Endothelial cell of umbilical vein (primary cell): ENCODE data around the gene LTBP2. TPM values are rescaled to one million over a fixed set of nuclear protein-coding genes. Genes with fewer than 3 reads are reported as not detected.

Source experiments
- BruUV-seq: library from RNA; stranded (reverse); fragments of 400-500 nt; replicated peaks from 2 replicates; lab custom pipeline; 2021; lab: Mats Ljungman, UMichigan
- CTCF ChIA-PET: fragments of 300-600, 350-600 bp; sonication (Branson Sonifier 250); formaldehyde crosslinking; loops from one replicate; lab custom pipeline; 2021; ENCODE audit warnings: antibody characterized with exemption, inconsistent platforms; lab: Charles Lee
- POLR2A ChIA-PET: fragments of 300-600, 350-600 bp; sonication (Branson Sonifier 250); formaldehyde crosslinking; loops from one replicate; lab custom pipeline; 2021; ENCODE audit warnings: antibody characterized with exemption, inconsistent platforms; lab: Charles Lee
- DNase-seq: peaks from one replicate; pipeline ENCODE4 v3.0.0-alpha.2; 2011; ENCODE audit warnings: low read depth, low spot score
- FAIRE-seq: peaks from 2 replicates; lab custom pipeline; 2011; peaks lifted over from hg19 to GRCh38; lab: Jason Lieb, UNC
- H2AFZ ChIP-seq: 2 replicates; pipeline ENCODE4 v1.6.0; 2012; ENCODE audit warnings: low read depth, low read length, control low read depth, inconsistent platforms
- H3K27ac ChIP-seq: 2 replicates; pipeline ENCODE4 v1.5.1; 2011; ENCODE audit warnings: low read depth, mild to moderate bottlenecking, control low read depth, low read length, moderate library complexity; ENCODE audit not compliant: insufficient read depth
- H3K27me3 ChIP-seq, 2 experiments: 2 replicates each; pipeline versions ENCODE4 v1.6.0 to v1.6.1; 2011; ENCODE audit warnings: low read length in 2 of 2, mixed read lengths in 1 of 2; ENCODE audit not compliant: control insufficient read depth in 2 of 2, insufficient read depth in 2 of 2
- H3K36me3 ChIP-seq, 2 experiments: 2 replicates in 1 of 2; 3 replicates in 1 of 2; pipeline ENCODE4 v1.5.1; 2011; ENCODE audit warnings: low read length in 2 of 2, mild to moderate bottlenecking in 1 of 2, moderate library complexity in 1 of 2; ENCODE audit not compliant: control insufficient read depth in 2 of 2, insufficient read depth in 2 of 2; ENCODE audit errors: extremely low read depth in 1 of 2
- H3K4me1 ChIP-seq: 3 replicates; pipeline ENCODE4 v1.5.1; 2011; ENCODE audit warnings: mild to moderate bottlenecking, low read length; ENCODE audit not compliant: control insufficient read depth, insufficient read depth; ENCODE audit errors: extremely low read depth
- H3K4me2 ChIP-seq: 2 replicates; pipeline ENCODE4 v1.6.1; 2011; ENCODE audit warnings: low read length, control low read depth, mixed read lengths; ENCODE audit not compliant: insufficient read depth
- H3K4me3 ChIP-seq, 3 experiments: fragments of 200-600 bp in 1 of 3; sonication (generic), shearing (Covaris generic) in 1 of 3; replicated peaks in 1 of 3; 2 replicates each; pipeline ENCODE4 v1.5.1; 2011 to 2016; ENCODE audit warnings: control low read depth in 3 of 3, low read length in 3 of 3, mild to moderate bottlenecking in 2 of 3, inconsistent platforms in 1 of 3, low read depth in 1 of 3, moderate library complexity in 1 of 3; ENCODE audit not compliant: insufficient read depth in 1 of 3
- H3K79me2 ChIP-seq: 2 replicates; pipeline ENCODE4 v1.6.0; 2012; ENCODE audit warnings: low read length, inconsistent platforms; ENCODE audit not compliant: control insufficient read depth, insufficient read depth
- H3K9ac ChIP-seq: replicated peaks from 2 replicates; pipeline ENCODE3; 2011; ENCODE audit warnings: low read length, control low read depth; ENCODE audit not compliant: insufficient read depth; ENCODE audit errors: extremely low read depth
- H3K9me1 ChIP-seq: replicated peaks from 3 replicates; pipeline ENCODE4 v1.6.0; 2011; ENCODE audit warnings: mild to moderate bottlenecking, low read length; ENCODE audit not compliant: control insufficient read depth, insufficient read depth; ENCODE audit errors: extremely low read depth
- H3K9me3 ChIP-seq: replicated peaks from 2 replicates; pipeline ENCODE4 v1.5.1; 2012; ENCODE audit warnings: low read length, inconsistent platforms; ENCODE audit not compliant: control insufficient read depth, insufficient read depth
- H4K20me1 ChIP-seq: replicated peaks from 2 replicates; pipeline ENCODE3; 2011; ENCODE audit warnings: mild to moderate bottlenecking, low read length; ENCODE audit not compliant: control insufficient read depth, insufficient read depth; ENCODE audit errors: extremely low read depth
- CTCF ChIP-seq, 2 donors: IDR thresholded peaks; 1 replicate in 1 of 2; 2 replicates in 1 of 2; pipeline ENCODE4 v1.5.1; 2011; ENCODE audit warnings: low read length in 2 of 2, mild to moderate bottlenecking in 2 of 2, moderate library complexity in 2 of 2, control low read depth in 1 of 2, inconsistent platforms in 1 of 2, low read depth in 1 of 2; ENCODE audit not compliant: insufficient read depth in 1 of 2; ENCODE audit errors: extremely low read depth in 1 of 2
- EZH2 ChIP-seq: IDR thresholded peaks from 2 replicates; pipeline ENCODE4 v1.6.1; 2012; ENCODE audit warnings: borderline replicate concordance, low read depth, mild to moderate bottlenecking, moderate library complexity, low read length, inconsistent platforms; ENCODE audit not compliant: severe bottlenecking
- FOS ChIP-seq: IDR thresholded peaks from 2 replicates; pipeline ENCODE4 v1.6.1; 2011; ENCODE audit warnings: mild to moderate bottlenecking, low read length, moderate library complexity, borderline replicate concordance; ENCODE audit not compliant: insufficient read depth
- GATA2 ChIP-seq: IDR thresholded peaks from 2 replicates; pipeline ENCODE4 v1.7.0; 2011; ENCODE audit warnings: low read depth, mild to moderate bottlenecking, moderate library complexity, mixed read lengths, low read length; ENCODE audit not compliant: insufficient read length, insufficient read depth
- JUN ChIP-seq: IDR thresholded peaks from 2 replicates; pipeline ENCODE4 v1.6.1; 2011; ENCODE audit warnings: borderline replicate concordance, low read depth; ENCODE audit not compliant: insufficient read length, insufficient read depth
- MYC ChIP-seq: IDR thresholded peaks from one replicate; pipeline ENCODE4 v1.6.1; 2011; ENCODE audit warnings: mild to moderate bottlenecking, low read depth, low read length
- POLR2A ChIP-seq: IDR thresholded peaks from 2 replicates; pipeline ENCODE4 v1.6.1; 2012; ENCODE audit warnings: low read depth, mild to moderate bottlenecking, control low read depth, low read length
- POLR2AphosphoS5 ChIP-seq: IDR thresholded peaks from 2 replicates; pipeline ENCODE4 v1.6.1; 2012; ENCODE audit warnings: low read depth, mild to moderate bottlenecking, control low read depth, low read length, moderate library complexity; ENCODE audit not compliant: insufficient read depth
- dilution Hi-C: fragments of 300-500 bp; cut with MboI; formaldehyde crosslinking; loops from one replicate; pipeline ENCODE4 v1.15.0; 2019; ENCODE audit warnings: low sequenced_read_pairs; ENCODE audit not compliant: extremely low pct_ligation_motif_present
- intact Hi-C: fragments of 100-400 bp; cut with micrococcal nuclease; formaldehyde crosslinking; loops from one replicate; pipeline ENCODE4 v1.10.0; 2022
- polyA plus RNA-seq, 4 experiments: library from polyadenylated mRNA; depleted of rRNA in 3 of 4; stranded (reverse) in 3 of 4; unstranded in 1 of 4; fragments of >200 nt; gene quantifications; 2 replicates each; pipeline versions ENCODE4 v1.2.1 to v1.2.3, GENCODE V29; 2011 to 2012; ENCODE audit warnings: missing spikeins in 1 of 4
- total RNA-seq: library from RNA; stranded (reverse); gene quantifications from 2 replicates; pipeline ENCODE4 v1.2.3, GENCODE V29; 2021
- TF ChIP-seq, protein P1 (sequence below): IDR thresholded peaks from 2 replicates; pipeline ENCODE4 v1.6.1; 2011; ENCODE audit not compliant: insufficient read depth, insufficient read length

Gene LTBP2
- total and polyA plus RNA-seq, 2 donors (not counting 3 experiments of a cell fraction or from before 2014, with no cell fraction given): 209 to 268 TPM

GRCh38 chr14:74660863-74661262, 48.8 kb upstream of the LTBP2 start:
- no peak overlapping the region for H3K4me2 ChIP-seq
- H4K20me1 ChIP-seq: no peaks in the 10 kb centered on the region
- FAIRE-seq (no peak), DNase-seq (no peak)
- H2AFZ ChIP-seq: no peak overlapping the region
- CTCF ChIA-PET: interaction anchor here (1.1 to 2.7 kb wide), 3 partner anchors 14 to 52 kb away, joined by 4 to 14 read pairs (median 5); partner anchors contain the start of gene LTBP2
- no peaks in the 10 kb centered on the region for H3K79me2 ChIP-seq
- peaks cover 20 to 25% of the 10 kb centered on the region in 2 experiments for H3K36me3 ChIP-seq
- no peak overlapping the region for H3K9ac ChIP-seq
- H3K27ac ChIP-seq: peak overlapping the region; percentile 86
- H3K9me1 ChIP-seq: no peaks in the 10 kb centered on the region
- no peak for TF ChIP-seq FOS
- TF ChIP-seq CTCF (IDR thresholded peaks at IDR 0.05; ENCODE audit: extremely low read depth in 1 of 2, insufficient read depth in 1 of 2, low read depth in 1 of 2, low read length in 2 of 2): no peak
- TF ChIP-seq GATA2: no peak
- TF ChIP-seq POLR2AphosphoS5: no peak
- no peak for TF ChIP-seq JUN
- TF ChIP-seq, protein P1, sequence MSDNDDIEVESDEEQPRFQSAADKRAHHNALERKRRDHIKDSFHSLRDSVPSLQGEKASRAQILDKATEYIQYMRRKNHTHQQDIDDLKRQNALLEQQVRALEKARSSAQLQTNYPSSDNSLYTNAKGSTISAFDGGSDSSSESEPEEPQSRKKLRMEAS: no peak
- TF ChIP-seq POLR2A: no peak
- no peak for TF ChIP-seq MYC
- no peak for TF ChIP-seq EZH2
- intact Hi-C loops: no loop called here
- peaks cover 32% of the 10 kb centered on the region for H3K4me1 ChIP-seq
- POLR2A ChIA-PET: no interaction called here
- BruUV-seq: no TSS peak
- no peak overlapping the region for H3K4me3 ChIP-seq
- dilution Hi-C loops: no loop called here
- no peaks in the 10 kb centered on the region for H3K9me3 ChIP-seq
- no peaks in the 10 kb centered on the region for H3K27me3 ChIP-seq
